Measurements from ENCODE around the gene PACRG.

- no peak for TF ChIP-seq RAD21 (IDR thresholded peaks at IDR 0.05)
- no peak for TF ChIP-seq REST (IDR thresholded peaks at IDR 0.05)
- no peak for TF ChIP-seq CTCF (IDR thresholded peaks at IDR 0.05; ENCODE audit: low read depth, low read length, missing input control)
- no peak for TF ChIP-seq SP1 (IDR thresholded peaks at IDR 0.05)
- TF ChIP-seq GABPA (IDR thresholded peaks at IDR 0.05 in 1 of 2, conservative IDR thresholded peaks at IDR 0.05 in 1 of 2) = no peak
- TF ChIP-seq TAF1 (conservative IDR thresholded peaks at IDR 0.05) = no peak
- TF ChIP-seq ATF3 (IDR thresholded peaks at IDR 0.05) = no peak
- TF ChIP-seq EGR1 (IDR thresholded peaks at IDR 0.05; ENCODE audit: low read depth in 2 of 2) = no peak
- no peak for TF ChIP-seq MAX (IDR thresholded peaks at IDR 0.05)
- no peak for TF ChIP-seq JUND (IDR thresholded peaks at IDR 0.05)
- TF ChIP-seq ZBTB33 (IDR thresholded peaks at IDR 0.05) = no peak
- TF ChIP-seq YY1 (IDR thresholded peaks at IDR 0.05) = no peak
- TF ChIP-seq FOXA1 (IDR thresholded peaks at IDR 0.05) = no peak
- no peak for TF ChIP-seq FOXA2 (IDR thresholded peaks at IDR 0.05)
Observed at GRCh38 chr6:162708971-162709370, 18.8 kb upstream of the PACRG start.
